GM12873 (cell line): ENCODE data around the gene LY6G6C.
A peak's percentile ranks its signal among the peaks of the same experiment; 100 is the strongest.

Experiments used
- CTCF ChIP-seq: IDR thresholded peaks from 2 replicates; pipeline ENCODE4 v1.5.1; 2012; ENCODE audit warnings: low read depth, mild to moderate bottlenecking, moderate library complexity, low read length, control low read depth; ENCODE audit not compliant: insufficient read depth; ENCODE audit errors: missing control alignments

LY6G6C gene

GRCh38 chr6:31721351-31722020 lies at the start of gene LY6G6C:
LY6G6C (minus strand) TSS chr6:31721746; CDS start chr6:31721679, 67 bp downstream.
- TF ChIP-seq CTCF: no peak

- no peak for TF ChIP-seq CTCF
Observed at GRCh38 chr6:31770860-31771259, 49.3 kb upstream of the LY6G6C start.

GRCh38 chr6:31769684-31770371 lies 48.3 kb upstream of the LY6G6C start:
- peak; percentile 93 for TF ChIP-seq CTCF

GRCh38 chr6:31768363-31769257 lies 47.1 kb upstream of the LY6G6C start:
- TF ChIP-seq CTCF: no peak

- no peak for TF ChIP-seq CTCF
Observed at GRCh38 chr6:31767096-31767645, 45.6 kb upstream of the LY6G6C start.

- TF ChIP-seq CTCF: no peak
Observed at GRCh38 chr6:31765910-31766794, 44.6 kb upstream of the LY6G6C start.
